GM06990 (cell line): ENCODE data around the gene POLN.

Experiments
- DNase-seq: peaks from one replicate; pipeline ENCODE4 v3.0.0-alpha.2; 2011; ENCODE audit not compliant: insufficient read length; ENCODE audit errors: extremely low read depth
- H3K27me3 ChIP-seq: replicated peaks from 2 replicates; pipeline ENCODE4 v1.6.0; 2011; ENCODE audit warnings: low read length; ENCODE audit not compliant: control insufficient read depth, insufficient read depth
- H3K36me3 ChIP-seq: 2 replicates; pipeline ENCODE4 v1.5.1; 2011; ENCODE audit warnings: low read length; ENCODE audit not compliant: control insufficient read depth, insufficient read depth
- H3K4me3 ChIP-seq: replicated peaks from 2 replicates; pipeline ENCODE4 v1.5.1; 2011; ENCODE audit warnings: low read depth, mild to moderate bottlenecking, control low read depth, low read length
- TF ChIP-seq, protein P1 (sequence below): IDR thresholded peaks from 2 replicates; pipeline ENCODE4 v1.5.1; 2011; ENCODE audit warnings: low read length, control low read depth, mild to moderate bottlenecking, inconsistent platforms; ENCODE audit not compliant: insufficient read depth, poor library complexity, severe bottlenecking

POLN gene

GRCh38 chr4:2262944-2263250 lies 21.0 kb upstream of the POLN start:
- Histone ChIP-seq H3K36me3 (peaks cover 11% of the 10 kb centered on the region), H3K27me3 (no peaks in the 10 kb centered on the region), H3K4me3 (peak overlapping the region; percentile 75)
- TF ChIP-seq, protein P1, sequence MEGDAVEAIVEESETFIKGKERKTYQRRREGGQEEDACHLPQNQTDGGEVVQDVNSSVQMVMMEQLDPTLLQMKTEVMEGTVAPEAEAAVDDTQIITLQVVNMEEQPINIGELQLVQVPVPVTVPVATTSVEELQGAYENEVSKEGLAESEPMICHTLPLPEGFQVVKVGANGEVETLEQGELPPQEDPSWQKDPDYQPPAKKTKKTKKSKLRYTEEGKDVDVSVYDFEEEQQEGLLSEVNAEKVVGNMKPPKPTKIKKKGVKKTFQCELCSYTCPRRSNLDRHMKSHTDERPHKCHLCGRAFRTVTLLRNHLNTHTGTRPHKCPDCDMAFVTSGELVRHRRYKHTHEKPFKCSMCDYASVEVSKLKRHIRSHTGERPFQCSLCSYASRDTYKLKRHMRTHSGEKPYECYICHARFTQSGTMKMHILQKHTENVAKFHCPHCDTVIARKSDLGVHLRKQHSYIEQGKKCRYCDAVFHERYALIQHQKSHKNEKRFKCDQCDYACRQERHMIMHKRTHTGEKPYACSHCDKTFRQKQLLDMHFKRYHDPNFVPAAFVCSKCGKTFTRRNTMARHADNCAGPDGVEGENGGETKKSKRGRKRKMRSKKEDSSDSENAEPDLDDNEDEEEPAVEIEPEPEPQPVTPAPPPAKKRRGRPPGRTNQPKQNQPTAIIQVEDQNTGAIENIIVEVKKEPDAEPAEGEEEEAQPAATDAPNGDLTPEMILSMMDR, result no peak
- DNase-seq, result no peak

- TF ChIP-seq, protein P1, result no peak
- peak; percentile 99 for DNase-seq
- Histone ChIP-seq H3K27me3 (no peaks in the 10 kb centered on the region), H3K4me3 (peak overlapping the region; percentile 75), H3K36me3 (peaks cover 11% of the 10 kb centered on the region)
Measured at GRCh38 chr4:2262145-2262943, 20.4 kb upstream of the POLN start.

DNA sequence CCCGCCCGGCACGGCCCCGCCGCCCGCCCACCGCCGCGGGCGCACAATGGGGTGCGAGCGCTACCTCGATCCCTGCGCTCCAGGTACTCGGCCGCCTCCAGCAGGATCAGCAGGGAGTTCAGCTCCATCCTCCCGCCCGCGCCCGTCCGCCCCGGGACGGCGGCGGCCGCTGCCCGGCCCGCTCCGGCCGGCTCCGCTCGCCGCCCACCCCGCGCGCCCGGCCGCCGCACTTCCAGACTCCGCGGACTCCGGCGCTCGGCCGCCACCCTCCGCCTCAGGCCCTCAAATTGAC lies 19.9 kb upstream of the POLN start, which contains the start of gene MXD4:
Gene MXD4, minus strand, starts transcription at position 257 of the 292 bp plus-strand sequence. Its CDS starts 129 bp downstream, at position 128.
- TF ChIP-seq, protein P1, result no peak
- peaks cover 11% of the 10 kb centered on the region for H3K36me3 ChIP-seq

GRCh38 chr4:2261110-2261852 lies 19.4 kb upstream of the POLN start:
- peak overlapping the region; percentile 83 for H3K4me3 ChIP-seq
- TF ChIP-seq, protein P1, result no peak
- peak; percentile 71 for DNase-seq

More for the DNA sequence above, 19.9 kb upstream of the POLN start, which contains the start of gene MXD4:
- Histone ChIP-seq H3K27me3 (no peaks in the 10 kb centered on the region), H3K4me3 (peak within 1 kb of the TSS; percentile 83)
- DNase-seq, result no peak

GRCh38 chr4:2260344-2261109 lies 18.6 kb upstream of the POLN start:
- no peak for DNase-seq
- H3K4me3 ChIP-seq, result peak overlapping the region; percentile 83
- TF ChIP-seq, protein P1, result no peak
- H3K36me3 ChIP-seq, result peaks cover 14% of the 10 kb centered on the region
- H3K27me3 ChIP-seq, result no peaks in the 10 kb centered on the region

More at GRCh38 chr4:2261110-2261852, 19.4 kb upstream of the POLN start:
- H3K36me3 ChIP-seq, result peaks cover 11% of the 10 kb centered on the region
- no peaks in the 10 kb centered on the region for H3K27me3 ChIP-seq
